MM.1S (cell line): ENCODE data around the gene CCL15.

Experiments used
- DNase-seq: peaks from one replicate; pipeline ENCODE4 v3.0.0-alpha.2; 2015
- H2AFZ ChIP-seq: fragments of 300-600 bp; sonication (generic); 2 replicates; pipeline ENCODE4 v1.6.0; 2016; ENCODE audit warnings: antibody characterized with exemption, low read length
- H3F3A ChIP-seq: fragments of 300-600 bp; sonication (generic); 2 replicates; pipeline ENCODE4 v1.6.1; 2016; ENCODE audit warnings: mild to moderate bottlenecking, antibody characterized with exemption, low read length, moderate library complexity, mixed read lengths; ENCODE audit not compliant: insufficient read depth
- H3K27ac ChIP-seq: fragments of 300-600 bp; sonication (generic); 2 replicates; pipeline ENCODE4 v1.5.1; 2016; ENCODE audit warnings: mild to moderate bottlenecking, low read length
- H3K27me3 ChIP-seq: fragments of 300-600 bp; sonication (generic); replicated peaks from 2 replicates; pipeline ENCODE4 v1.6.0; 2016; ENCODE audit warnings: low read length; ENCODE audit not compliant: insufficient read depth
- H3K36me3 ChIP-seq: fragments of 300-600 bp; sonication (generic); replicated peaks from 2 replicates; pipeline ENCODE4 v1.6.1; 2016; ENCODE audit warnings: mild to moderate bottlenecking, low read length, mixed read lengths; ENCODE audit not compliant: insufficient read depth
- H3K4me1 ChIP-seq: fragments of 300-600 bp; sonication (generic); 2 replicates; pipeline ENCODE4 v1.6.1; 2016; ENCODE audit warnings: low read length, mixed read lengths
- H3K4me2 ChIP-seq: fragments of 300-600 bp; sonication (generic); 2 replicates; pipeline ENCODE4 v1.6.0; 2016; ENCODE audit warnings: low read depth, low read length
- H3K4me3 ChIP-seq: fragments of 300-600 bp; sonication (generic); 2 replicates; pipeline ENCODE4 v1.5.1; 2016; ENCODE audit warnings: low read length, mixed read lengths
- H3K79me2 ChIP-seq: fragments of 300-600 bp; sonication (generic); 2 replicates; pipeline ENCODE4 v1.6.1; 2016; ENCODE audit warnings: mixed run types, low read length, mixed read lengths
- H3K9ac ChIP-seq: fragments of 300-600 bp; sonication (generic); 2 replicates; pipeline ENCODE4 v1.6.1; 2016; ENCODE audit warnings: low read length, mixed read lengths
- H3K9me2 ChIP-seq: fragments of 300-600 bp; sonication (generic); replicated peaks from 2 replicates; pipeline ENCODE4 v1.6.1; 2016; ENCODE audit warnings: mild to moderate bottlenecking, low read length, mixed read lengths; ENCODE audit not compliant: insufficient read depth
- H3K9me3 ChIP-seq: fragments of 300-600 bp; sonication (generic); replicated peaks from 2 replicates; pipeline ENCODE4 v1.6.1; 2016; ENCODE audit warnings: mild to moderate bottlenecking, low read length, mixed read lengths; ENCODE audit not compliant: insufficient read depth
- H4K20me1 ChIP-seq: fragments of 300-600 bp; sonication (generic); 2 replicates; pipeline ENCODE4 v1.6.1; 2016; ENCODE audit warnings: mild to moderate bottlenecking, low read length, moderate library complexity, mixed read lengths; ENCODE audit not compliant: insufficient read depth
- EZH2 ChIP-seq: fragments of 300-600 bp; sonication (generic); optimal IDR thresholded peaks from 2 replicates; pipeline ENCODE3; 2017; ENCODE audit warnings: low read depth, mild to moderate bottlenecking, antibody characterized with exemption, low read length, mixed read lengths
- EZH2phosphoT487 ChIP-seq: fragments of 300-600 bp; sonication (generic); IDR thresholded peaks from 2 replicates; pipeline ENCODE4 v1.6.1; 2018; ENCODE audit warnings: antibody characterized with exemption, low read length
- TF ChIP-seq, protein P1 (sequence below): fragments of 300-600 bp; sonication (generic); IDR thresholded peaks from 2 replicates; pipeline ENCODE4 v1.5.1; 2016; ENCODE audit warnings: antibody characterized with exemption, low read length, mixed read lengths

Gene CCL15

GRCh38 chr17:35972945-35973332 is 28.4 kb downstream of the CCL15 start:
- peaks cover 15% of the 10 kb centered on the region for H3K4me1 ChIP-seq
- H3K27ac ChIP-seq: no peak overlapping the region
- no peaks in the 10 kb centered on the region for H3F3A ChIP-seq
- H3K9me3 ChIP-seq: no peaks in the 10 kb centered on the region
- H3K79me2 ChIP-seq: no peaks in the 10 kb centered on the region
- no peak overlapping the region for H2AFZ ChIP-seq
- H3K36me3 ChIP-seq: no peaks in the 10 kb centered on the region
- no peak overlapping the region for H3K4me3 ChIP-seq
- H3K9ac ChIP-seq: no peak overlapping the region
- TF ChIP-seq EZH2 (no peak), EZH2phosphoT487 (no peak)
- TF ChIP-seq, protein P1, sequence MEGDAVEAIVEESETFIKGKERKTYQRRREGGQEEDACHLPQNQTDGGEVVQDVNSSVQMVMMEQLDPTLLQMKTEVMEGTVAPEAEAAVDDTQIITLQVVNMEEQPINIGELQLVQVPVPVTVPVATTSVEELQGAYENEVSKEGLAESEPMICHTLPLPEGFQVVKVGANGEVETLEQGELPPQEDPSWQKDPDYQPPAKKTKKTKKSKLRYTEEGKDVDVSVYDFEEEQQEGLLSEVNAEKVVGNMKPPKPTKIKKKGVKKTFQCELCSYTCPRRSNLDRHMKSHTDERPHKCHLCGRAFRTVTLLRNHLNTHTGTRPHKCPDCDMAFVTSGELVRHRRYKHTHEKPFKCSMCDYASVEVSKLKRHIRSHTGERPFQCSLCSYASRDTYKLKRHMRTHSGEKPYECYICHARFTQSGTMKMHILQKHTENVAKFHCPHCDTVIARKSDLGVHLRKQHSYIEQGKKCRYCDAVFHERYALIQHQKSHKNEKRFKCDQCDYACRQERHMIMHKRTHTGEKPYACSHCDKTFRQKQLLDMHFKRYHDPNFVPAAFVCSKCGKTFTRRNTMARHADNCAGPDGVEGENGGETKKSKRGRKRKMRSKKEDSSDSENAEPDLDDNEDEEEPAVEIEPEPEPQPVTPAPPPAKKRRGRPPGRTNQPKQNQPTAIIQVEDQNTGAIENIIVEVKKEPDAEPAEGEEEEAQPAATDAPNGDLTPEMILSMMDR: no peak
- no peaks in the 10 kb centered on the region for H4K20me1 ChIP-seq
- no peaks in the 10 kb centered on the region for H3K27me3 ChIP-seq
- H3K9me2 ChIP-seq: no peaks in the 10 kb centered on the region
- H3K4me2 ChIP-seq: no peak overlapping the region
- no peak for DNase-seq

GRCh38 chr17:35972535-35972934 is 28.8 kb downstream of the CCL15 start:
- H3K4me3 ChIP-seq: no peak overlapping the region
- H3K4me2 ChIP-seq: no peak overlapping the region
- H3K79me2 ChIP-seq: no peaks in the 10 kb centered on the region
- H3K36me3 ChIP-seq: no peaks in the 10 kb centered on the region
- peaks cover 15% of the 10 kb centered on the region for H3K4me1 ChIP-seq
- no peaks in the 10 kb centered on the region for H4K20me1 ChIP-seq
- TF ChIP-seq EZH2: no peak
- no peak for TF ChIP-seq EZH2phosphoT487
- TF ChIP-seq, protein P1: no peak
- no peak for DNase-seq
- H3K9me3 ChIP-seq: no peaks in the 10 kb centered on the region
- no peaks in the 10 kb centered on the region for H3F3A ChIP-seq
- H3K27ac ChIP-seq: no peak overlapping the region
- no peak overlapping the region for H2AFZ ChIP-seq
- no peaks in the 10 kb centered on the region for H3K27me3 ChIP-seq
- no peaks in the 10 kb centered on the region for H3K9me2 ChIP-seq
- H3K9ac ChIP-seq: no peak overlapping the region

- no peaks in the 10 kb centered on the region for H4K20me1 ChIP-seq
- no peak overlapping the region for H2AFZ ChIP-seq
- TF ChIP-seq EZH2phosphoT487 (no peak), EZH2 (no peak)
- TF ChIP-seq, protein P1: no peak
- no peaks in the 10 kb centered on the region for H3K9me2 ChIP-seq
- DNase-seq: no peak
- no peak overlapping the region for H3K4me2 ChIP-seq
- H3K9ac ChIP-seq: no peak overlapping the region
- H3F3A ChIP-seq: no peaks in the 10 kb centered on the region
- H3K27ac ChIP-seq: no peak overlapping the region
- H3K36me3 ChIP-seq: no peaks in the 10 kb centered on the region
- no peaks in the 10 kb centered on the region for H3K79me2 ChIP-seq
- no peaks in the 10 kb centered on the region for H3K27me3 ChIP-seq
- H3K4me3 ChIP-seq: no peak overlapping the region
- peaks cover 15% of the 10 kb centered on the region for H3K4me1 ChIP-seq
- no peaks in the 10 kb centered on the region for H3K9me3 ChIP-seq
Measured at GRCh38 chr17:35972066-35972465, 29.3 kb downstream of the CCL15 start.
